ENCODE results near the gene XYLT2.

- TF ChIP-seq, protein P1, sequence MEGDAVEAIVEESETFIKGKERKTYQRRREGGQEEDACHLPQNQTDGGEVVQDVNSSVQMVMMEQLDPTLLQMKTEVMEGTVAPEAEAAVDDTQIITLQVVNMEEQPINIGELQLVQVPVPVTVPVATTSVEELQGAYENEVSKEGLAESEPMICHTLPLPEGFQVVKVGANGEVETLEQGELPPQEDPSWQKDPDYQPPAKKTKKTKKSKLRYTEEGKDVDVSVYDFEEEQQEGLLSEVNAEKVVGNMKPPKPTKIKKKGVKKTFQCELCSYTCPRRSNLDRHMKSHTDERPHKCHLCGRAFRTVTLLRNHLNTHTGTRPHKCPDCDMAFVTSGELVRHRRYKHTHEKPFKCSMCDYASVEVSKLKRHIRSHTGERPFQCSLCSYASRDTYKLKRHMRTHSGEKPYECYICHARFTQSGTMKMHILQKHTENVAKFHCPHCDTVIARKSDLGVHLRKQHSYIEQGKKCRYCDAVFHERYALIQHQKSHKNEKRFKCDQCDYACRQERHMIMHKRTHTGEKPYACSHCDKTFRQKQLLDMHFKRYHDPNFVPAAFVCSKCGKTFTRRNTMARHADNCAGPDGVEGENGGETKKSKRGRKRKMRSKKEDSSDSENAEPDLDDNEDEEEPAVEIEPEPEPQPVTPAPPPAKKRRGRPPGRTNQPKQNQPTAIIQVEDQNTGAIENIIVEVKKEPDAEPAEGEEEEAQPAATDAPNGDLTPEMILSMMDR (IDR thresholded peaks at IDR 0.05; ENCODE audit: insufficient read depth, low read length): no peak
- TF ChIP-seq, protein P2, sequence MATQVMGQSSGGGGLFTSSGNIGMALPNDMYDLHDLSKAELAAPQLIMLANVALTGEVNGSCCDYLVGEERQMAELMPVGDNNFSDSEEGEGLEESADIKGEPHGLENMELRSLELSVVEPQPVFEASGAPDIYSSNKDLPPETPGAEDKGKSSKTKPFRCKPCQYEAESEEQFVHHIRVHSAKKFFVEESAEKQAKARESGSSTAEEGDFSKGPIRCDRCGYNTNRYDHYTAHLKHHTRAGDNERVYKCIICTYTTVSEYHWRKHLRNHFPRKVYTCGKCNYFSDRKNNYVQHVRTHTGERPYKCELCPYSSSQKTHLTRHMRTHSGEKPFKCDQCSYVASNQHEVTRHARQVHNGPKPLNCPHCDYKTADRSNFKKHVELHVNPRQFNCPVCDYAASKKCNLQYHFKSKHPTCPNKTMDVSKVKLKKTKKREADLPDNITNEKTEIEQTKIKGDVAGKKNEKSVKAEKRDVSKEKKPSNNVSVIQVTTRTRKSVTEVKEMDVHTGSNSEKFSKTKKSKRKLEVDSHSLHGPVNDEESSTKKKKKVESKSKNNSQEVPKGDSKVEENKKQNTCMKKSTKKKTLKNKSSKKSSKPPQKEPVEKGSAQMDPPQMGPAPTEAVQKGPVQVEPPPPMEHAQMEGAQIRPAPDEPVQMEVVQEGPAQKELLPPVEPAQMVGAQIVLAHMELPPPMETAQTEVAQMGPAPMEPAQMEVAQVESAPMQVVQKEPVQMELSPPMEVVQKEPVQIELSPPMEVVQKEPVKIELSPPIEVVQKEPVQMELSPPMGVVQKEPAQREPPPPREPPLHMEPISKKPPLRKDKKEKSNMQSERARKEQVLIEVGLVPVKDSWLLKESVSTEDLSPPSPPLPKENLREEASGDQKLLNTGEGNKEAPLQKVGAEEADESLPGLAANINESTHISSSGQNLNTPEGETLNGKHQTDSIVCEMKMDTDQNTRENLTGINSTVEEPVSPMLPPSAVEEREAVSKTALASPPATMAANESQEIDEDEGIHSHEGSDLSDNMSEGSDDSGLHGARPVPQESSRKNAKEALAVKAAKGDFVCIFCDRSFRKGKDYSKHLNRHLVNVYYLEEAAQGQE (IDR thresholded peaks at IDR 0.05; ENCODE audit: insufficient replicate concordance, low read depth): no peak
Observed at GRCh38 chr17:50301891-50302584, 43.9 kb upstream of the XYLT2 start.

Measured in HL-60 (cell line).